WTC11 (cell line): ENCODE data around the gene SEC11A. TPM values are rescaled to one million over a fixed set of nuclear protein-coding genes. Genes with fewer than 3 reads are reported as not detected.

Experiments
- ATAC-seq: fragments of 200-7000 bp; cut with Tn5 transposase; 2 replicates; pipeline ENCODE4 v1.10.0; 2021; ENCODE audit warnings: mild to moderate bottlenecking, moderate library complexity
- Bru-seq: library from RNA; stranded (reverse); fragments of 400-500 nt; gene quantifications from one replicate; lab custom pipeline; 2021; lab: Mats Ljungman, UMichigan
- CTCF ChIA-PET: fragments of 300-600 bp; sonication (Branson Sonifier 250); formaldehyde crosslinking; loops from one replicate; lab custom pipeline; 2021; ENCODE audit warnings: antibody characterized with exemption; lab: Charles Lee
- POLR2A ChIA-PET: fragments of 350-600 bp; sonication (Branson Sonifier 250); formaldehyde crosslinking; loops from one replicate; lab custom pipeline; 2021; ENCODE audit warnings: antibody characterized with exemption; lab: Charles Lee
- DNase-seq: peaks from one replicate; pipeline ENCODE4 v3.0.0; 2021; ENCODE audit warnings: low spot score
- H3K27ac Mint-ChIP-seq: 2 replicates; pipeline ENCODE4 v1.8.0; 2021; ENCODE audit warnings: mixed read lengths
- H3K27me3 Mint-ChIP-seq: 2 replicates; pipeline ENCODE4 v1.8.0; 2021; ENCODE audit warnings: low read depth, mild to moderate bottlenecking, moderate library complexity, mixed read lengths
- H3K36me3 Mint-ChIP-seq: 2 replicates; pipeline ENCODE4 v1.8.0; 2021; ENCODE audit warnings: mixed read lengths
- H3K4me1 Mint-ChIP-seq: 2 replicates; pipeline ENCODE4 v1.8.0; 2022; ENCODE audit warnings: mixed read lengths
- H3K4me3 Mint-ChIP-seq: 2 replicates; pipeline ENCODE4 v1.8.0; 2021; ENCODE audit warnings: mild to moderate bottlenecking, moderate library complexity, mixed read lengths
- H3K9me3 Mint-ChIP-seq: 2 replicates; pipeline ENCODE4 v1.8.0; 2021; ENCODE audit warnings: mixed read lengths
- CTCF ChIP-seq: fragments of 200-600 bp; IDR thresholded peaks from 2 replicates; pipeline ENCODE4 v1.8.0; 2022; ENCODE audit warnings: antibody characterized with exemption
- E2F4 ChIP-seq: sonication (generic); formaldehyde crosslinking; IDR thresholded peaks from 2 replicates; pipeline ENCODE4 v1.8.1; 2022; ENCODE audit warnings: low read depth, mild to moderate bottlenecking, moderate library complexity, missing genetic modification reagents, borderline replicate concordance
- JUN ChIP-seq: sonication (generic); formaldehyde crosslinking; IDR thresholded peaks from 2 replicates; pipeline ENCODE4 v1.8.0; 2023; ENCODE audit warnings: mild to moderate bottlenecking, missing genetic modification reagents
- KAT7 ChIP-seq: sonication (generic); formaldehyde crosslinking; IDR thresholded peaks from 2 replicates; pipeline ENCODE4 v1.8.1; 2023; ENCODE audit warnings: missing genetic modification reagents, mild to moderate bottlenecking, borderline replicate concordance
- OVOL2 ChIP-seq: fragments of 250-450 bp; sonication (Bioruptor Pico); IDR thresholded peaks from 2 replicates; pipeline ENCODE4 v1.9.0; 2021; ENCODE audit warnings: mild to moderate bottlenecking, borderline replicate concordance
- RELA ChIP-seq: sonication (generic); formaldehyde crosslinking; IDR thresholded peaks from 2 replicates; pipeline ENCODE4 v1.8.1; 2022; ENCODE audit warnings: missing genetic modification reagents, mild to moderate bottlenecking, borderline replicate concordance
- RORB ChIP-seq: fragments of 250-450 bp; sonication (Bioruptor Pico); IDR thresholded peaks from 2 replicates; pipeline ENCODE4 v1.9.0; 2021; ENCODE audit warnings: mild to moderate bottlenecking
- SMAD4 ChIP-seq: sonication (generic); formaldehyde crosslinking; IDR thresholded peaks from 2 replicates; pipeline ENCODE4 v1.8.0; 2022; ENCODE audit warnings: mild to moderate bottlenecking, missing genetic modification reagents
- TEAD1 ChIP-seq: sonication (generic); formaldehyde crosslinking; IDR thresholded peaks from 2 replicates; pipeline ENCODE4 v1.8.0; 2022; ENCODE audit warnings: mild to moderate bottlenecking, missing genetic modification reagents
- USF1 ChIP-seq: sonication (generic); formaldehyde crosslinking; IDR thresholded peaks from 2 replicates; pipeline ENCODE4 v1.8.0; 2022; ENCODE audit warnings: mild to moderate bottlenecking, missing genetic modification reagents
- ZBTB21 ChIP-seq: sonication (generic); formaldehyde crosslinking; IDR thresholded peaks from 2 replicates; pipeline ENCODE4 v1.8.1; 2023; ENCODE audit warnings: mild to moderate bottlenecking, missing genetic modification reagents, borderline replicate concordance
- ZNF121 ChIP-seq: sonication (generic); formaldehyde crosslinking; IDR thresholded peaks from 2 replicates; pipeline ENCODE4 v1.8.0; 2023; ENCODE audit warnings: missing genetic modification reagents
- ZNF219 ChIP-seq: sonication (generic); formaldehyde crosslinking; IDR thresholded peaks from 2 replicates; pipeline ENCODE4 v1.8.0; 2023; ENCODE audit warnings: missing genetic modification reagents, mild to moderate bottlenecking, borderline replicate concordance
- ZNF512 ChIP-seq: sonication (generic); formaldehyde crosslinking; IDR thresholded peaks from 2 replicates; pipeline ENCODE4 v1.8.1; 2022; ENCODE audit warnings: missing genetic modification reagents, borderline replicate concordance
- ZNF532 ChIP-seq: fragments of 250-450 bp; sonication (Bioruptor Pico); IDR thresholded peaks from 2 replicates; pipeline ENCODE4 v1.9.0; 2021; ENCODE audit warnings: mild to moderate bottlenecking, borderline replicate concordance
- ZNF671 ChIP-seq: fragments of 250-450 bp; sonication (Bioruptor Pico); IDR thresholded peaks from 2 replicates; pipeline ENCODE4 v1.8.0; 2021; ENCODE audit warnings: mild to moderate bottlenecking
- ZSCAN18 ChIP-seq: fragments of 250-450 bp; sonication (Bioruptor Pico); IDR thresholded peaks from 2 replicates; pipeline ENCODE4 v2.1.2; 2022; ENCODE audit warnings: mild to moderate bottlenecking, moderate library complexity
- long read RNA-seq, 3 experiments: library from RNA in 1 of 3; library from capped mRNA in 1 of 3; library from polyadenylated mRNA in 1 of 3; unstranded in 2 of 3; stranded (forward) in 1 of 3; transcript quantifications; one replicate each; pipeline ENCODE4 v2.0.0, GENCODE V29; 2021
- total RNA-seq: library from RNA; stranded (reverse); gene quantifications from 3 replicates; pipeline ENCODE4 v1.2.3, GENCODE V29; 2021

SEC11A gene
- total RNA-seq (214 to 228 TPM (median 217 TPM) in 3 replicates), Bru-seq, nascent RNA (percentile 90 among the genes with signal in this experiment)
- long read RNA-seq, experiment 1, transcript SEC11A-205 (5 exons, 882 nt): minor isoform, 5 of 199 reads
- long read RNA-seq, experiment 1, transcript SEC11A-202 (7 exons, 1,223 nt): minor isoform, 7 of 199 reads
- long read RNA-seq, experiment 1, transcript SEC11A-201 (6 exons, 1,656 nt): major isoform, 159 of 199 reads
- long read RNA-seq, experiment 1, transcript SEC11A-208 (5 exons, 1,256 nt): minor isoform, 6 of 199 reads
- long read RNA-seq, experiment 1, partial matches to known transcripts: 10 of 199 reads
- long read RNA-seq, experiment 1, other reads (novel, unspliced or antisense): 5 of 199 reads
- long read RNA-seq, experiment 2, transcript SEC11A-202 (7 exons, 1,223 nt): minor isoform, 9 of 367 reads
- long read RNA-seq, experiment 2, transcript SEC11A-207 (1 exons, 2,204 nt): minor isoform, 11 of 367 reads
- long read RNA-seq, experiment 2, transcript SEC11A-205 (5 exons, 882 nt): minor isoform, 8 of 367 reads
- long read RNA-seq, experiment 2, transcript SEC11A-201 (6 exons, 1,656 nt): major isoform, 276 of 367 reads
- long read RNA-seq, experiment 2, partial matches to known transcripts: 34 of 367 reads
- long read RNA-seq, experiment 2, other reads (novel, unspliced or antisense): 16 of 367 reads
- long read RNA-seq, experiment 3, transcript SEC11A-208 (5 exons, 1,256 nt): minor isoform, 22 of 1,445 reads
- long read RNA-seq, experiment 3, transcript SEC11A-205 (5 exons, 882 nt): minor isoform, 29 of 1,445 reads
- long read RNA-seq, experiment 3, transcript SEC11A-202 (7 exons, 1,223 nt): minor isoform, 67 of 1,445 reads
- long read RNA-seq, experiment 3, transcript SEC11A-201 (6 exons, 1,656 nt): major isoform, 1,245 of 1,445 reads
- long read RNA-seq, experiment 3, partial matches to known transcripts: 9 of 1,445 reads
- long read RNA-seq, experiment 3, other reads (novel, unspliced or antisense): 45 of 1,445 reads

- Mint-ChIP-seq H3K4me3 (peak within 1 kb of the TSS; percentile 91), H3K36me3 (peaks cover 12% of the 10 kb centered on the region), H3K27ac (peak within 1 kb of the TSS; percentile 97), H3K4me1 (peaks cover 28% of the 10 kb centered on the region), H3K27me3 (no peaks in the 10 kb centered on the region), H3K9me3 (no peaks in the 10 kb centered on the region)
- ChIA-PET POLR2A (interaction anchor here (0.6 to 2.9 kb wide), 13 partner anchors 9 to 320 kb away, joined by 3 to 31 read pairs (median 4); partner anchors contain the start of gene WDR73), CTCF (interaction anchor here (0.6 to 2.8 kb wide), 16 partner anchors 9 to 212 kb away, joined by 3 to 16 read pairs (median 4); partner anchors contain the start of gene WDR73)
- ATAC-seq (peak; percentile 96), DNase-seq (peak; percentile 94)
- peak; percentile 48; the same call in 1 of the 2 replicates for TF ChIP-seq RELA (CRISPR knock-in tag)
- no peak for TF ChIP-seq RORB (CRISPR knock-in tag)
- no peak for TF ChIP-seq ZNF532
- no peak for TF ChIP-seq ZNF671 (CRISPR knock-in tag)
- no peak for TF ChIP-seq ZSCAN18
- TF ChIP-seq TEAD1 (CRISPR knock-in tag): no peak
- no peak for TF ChIP-seq ZNF219 (CRISPR knock-in tag)
- no peak for TF ChIP-seq USF1 (CRISPR knock-in tag)
- 0 out of 2 replicates have a peak, but pooled peaks have one; percentile 55 for TF ChIP-seq KAT7 (CRISPR knock-in tag)
- TF ChIP-seq SMAD4 (CRISPR knock-in tag): no peak
- no peak for TF ChIP-seq CTCF
- 0 out of 2 replicates have a peak, but pooled peaks have one; percentile 20 for TF ChIP-seq ZNF512
- no peak for TF ChIP-seq ZBTB21 (CRISPR knock-in tag)
- no peak; the same call in 1 of the 2 replicates for TF ChIP-seq E2F4
- no peak for TF ChIP-seq OVOL2 (CRISPR knock-in tag)
- TF ChIP-seq ZNF121 (CRISPR knock-in tag): no peak
- TF ChIP-seq JUN: no peak
These were observed at the start of gene SEC11A for GRCh38 chr15:84716036-84716732. SEC11A (minus strand) TSS chr15:84716139; CDS start chr15:84716075, 64 bp downstream.
